ENCODE results near the gene KIF22.

DNA sequence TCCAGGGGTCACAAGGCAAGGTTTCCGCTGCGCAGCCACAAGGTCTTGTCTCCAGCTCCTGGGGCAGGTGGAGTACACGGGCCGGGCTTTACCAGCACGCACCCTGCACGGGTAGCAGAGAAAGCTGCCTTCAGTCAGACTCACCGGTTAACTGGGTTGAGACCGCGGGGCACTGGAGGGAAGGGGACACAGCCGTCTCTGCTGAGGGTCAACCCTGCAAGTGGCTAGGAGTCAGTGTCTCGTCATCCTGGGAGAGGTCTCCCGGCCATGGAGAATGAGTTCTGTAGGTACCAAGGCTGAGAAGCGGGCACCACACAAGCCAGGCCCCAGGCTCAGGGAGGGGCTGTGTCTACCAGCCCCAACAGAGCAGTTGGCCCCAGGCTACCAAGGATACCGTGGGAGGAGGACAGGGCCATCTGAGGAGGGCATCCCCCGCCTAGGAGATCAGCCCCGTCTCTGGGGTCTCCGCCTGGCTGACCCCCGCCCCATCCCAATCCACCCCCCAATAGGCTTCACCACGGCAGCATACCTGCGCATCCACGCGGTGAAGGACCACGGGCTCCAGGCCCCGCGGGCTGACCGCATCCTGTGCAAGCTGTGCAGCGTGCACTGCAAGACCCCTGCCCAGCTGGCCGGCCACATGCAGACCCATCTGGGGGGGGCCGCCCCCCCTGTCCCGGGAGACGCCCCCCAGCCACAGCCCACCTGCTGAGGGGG lies 18.6 kb downstream of the KIF22 start:
- TF ChIP-seq, protein P1, sequence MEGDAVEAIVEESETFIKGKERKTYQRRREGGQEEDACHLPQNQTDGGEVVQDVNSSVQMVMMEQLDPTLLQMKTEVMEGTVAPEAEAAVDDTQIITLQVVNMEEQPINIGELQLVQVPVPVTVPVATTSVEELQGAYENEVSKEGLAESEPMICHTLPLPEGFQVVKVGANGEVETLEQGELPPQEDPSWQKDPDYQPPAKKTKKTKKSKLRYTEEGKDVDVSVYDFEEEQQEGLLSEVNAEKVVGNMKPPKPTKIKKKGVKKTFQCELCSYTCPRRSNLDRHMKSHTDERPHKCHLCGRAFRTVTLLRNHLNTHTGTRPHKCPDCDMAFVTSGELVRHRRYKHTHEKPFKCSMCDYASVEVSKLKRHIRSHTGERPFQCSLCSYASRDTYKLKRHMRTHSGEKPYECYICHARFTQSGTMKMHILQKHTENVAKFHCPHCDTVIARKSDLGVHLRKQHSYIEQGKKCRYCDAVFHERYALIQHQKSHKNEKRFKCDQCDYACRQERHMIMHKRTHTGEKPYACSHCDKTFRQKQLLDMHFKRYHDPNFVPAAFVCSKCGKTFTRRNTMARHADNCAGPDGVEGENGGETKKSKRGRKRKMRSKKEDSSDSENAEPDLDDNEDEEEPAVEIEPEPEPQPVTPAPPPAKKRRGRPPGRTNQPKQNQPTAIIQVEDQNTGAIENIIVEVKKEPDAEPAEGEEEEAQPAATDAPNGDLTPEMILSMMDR (IDR thresholded peaks at IDR 0.05) = no peak
- TF ChIP-seq POLR2A (IDR thresholded peaks at IDR 0.05) = no peak
